ENCODE data around the gene FAM219B.
A peak's percentile ranks its signal among the peaks of the same experiment; 100 is the strongest.

Gene FAM219B

GRCh38 chr15:74950078-74950908 lies 43.6 kb upstream of the FAM219B start:
- H3K4me3 ChIP-seq (ENCODE audit: low read depth, low read length), result no peak overlapping the region
- peak; percentile 81 for DNase-seq (ENCODE audit: low read depth)
- TF ChIP-seq CTCF (IDR thresholded peaks at IDR 0.05; ENCODE audit: low read depth, low read length) (peak; percentile 99), POLR2A (IDR thresholded peaks at IDR 0.05; ENCODE audit: extremely low read depth, insufficient read length) (no peak), MYC (IDR thresholded peaks at IDR 0.05; ENCODE audit: low read depth, low read length) (peak; percentile 23; the same call in 1 of the 2 replicates)
- TF ChIP-seq, protein P1, sequence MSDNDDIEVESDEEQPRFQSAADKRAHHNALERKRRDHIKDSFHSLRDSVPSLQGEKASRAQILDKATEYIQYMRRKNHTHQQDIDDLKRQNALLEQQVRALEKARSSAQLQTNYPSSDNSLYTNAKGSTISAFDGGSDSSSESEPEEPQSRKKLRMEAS (IDR thresholded peaks at IDR 0.05; ENCODE audit: low read depth, low read length), result peak; percentile 38; the same call in 1 of the 2 replicates

DNA sequence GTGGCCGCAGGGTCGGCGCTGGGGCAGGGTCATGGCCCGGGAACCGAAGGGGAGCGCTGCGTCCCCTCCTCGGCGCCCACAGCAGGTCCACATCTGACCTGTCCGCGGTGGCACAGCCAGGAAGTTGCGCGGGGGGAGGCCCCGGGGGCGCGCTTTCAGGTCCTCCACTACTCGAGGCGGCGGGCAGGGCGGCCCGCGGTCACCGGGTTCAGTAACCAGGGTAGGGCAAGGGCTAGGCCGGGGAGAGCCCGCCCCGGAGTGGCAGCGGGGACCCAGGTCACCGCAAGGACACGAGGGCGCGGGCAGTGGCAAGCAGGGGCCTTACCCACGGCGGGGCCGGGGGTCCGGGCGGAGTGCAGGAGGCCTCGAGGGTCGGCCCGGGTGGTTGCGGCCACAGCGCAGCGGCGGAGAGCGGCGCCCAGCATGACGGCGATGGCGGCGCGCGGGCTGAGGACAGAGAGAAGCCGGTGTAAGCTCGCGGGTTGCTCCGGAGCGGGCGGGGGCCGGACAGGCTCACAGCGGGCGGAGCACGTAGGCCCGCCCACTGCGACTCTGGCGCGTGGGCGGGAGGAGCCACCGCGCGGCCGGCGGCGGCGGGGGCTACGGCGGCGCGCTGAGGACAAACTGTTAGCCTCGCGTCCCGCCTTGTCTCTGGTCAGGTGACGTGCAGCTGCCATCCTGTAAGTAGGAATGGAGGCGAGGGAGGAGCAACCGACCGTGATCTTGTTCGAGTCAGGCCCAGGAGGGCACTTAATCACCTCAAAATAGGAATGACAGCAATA lies 31.1 kb upstream of the FAM219B start, which contains the start of gene COX5A:
TSS of gene COX5A (minus strand) at position 484 of the 782 bp plus-strand sequence. CDS start at position 425, 59 bp downstream.
- TF ChIP-seq, protein P1 (IDR thresholded peaks at IDR 0.05; ENCODE audit: low read depth, low read length), result peak; percentile 81
- TF ChIP-seq MYC (IDR thresholded peaks at IDR 0.05; ENCODE audit: low read depth, low read length), result peak; percentile 95
- TF ChIP-seq CTCF (IDR thresholded peaks at IDR 0.05; ENCODE audit: low read depth, low read length), result no peak
- TF ChIP-seq POLR2A (IDR thresholded peaks at IDR 0.05; ENCODE audit: extremely low read depth, insufficient read length), result peak; percentile 88
- H3K4me3 ChIP-seq (ENCODE audit: low read depth, low read length), result peak within 1 kb of the TSS; percentile 83
- DNase-seq (ENCODE audit: low read depth), result peak; percentile 96

GRCh38 chr15:74937272-74937589 lies 30.6 kb upstream of the FAM219B start:
- TF ChIP-seq MYC (IDR thresholded peaks at IDR 0.05; ENCODE audit: low read depth, low read length) (peak; percentile 40; the same call in 1 of the 2 replicates), CTCF (IDR thresholded peaks at IDR 0.05; ENCODE audit: low read depth, low read length) (no peak)
- TF ChIP-seq, protein P1 (IDR thresholded peaks at IDR 0.05; ENCODE audit: low read depth, low read length), result peak; percentile 79
- no peak for DNase-seq (ENCODE audit: low read depth)

GRCh38 chr15:74935193-74935592 lies 28.5 kb upstream of the FAM219B start:
- DNase-seq (ENCODE audit: low read depth), result peak; percentile 41
- H3K4me3 ChIP-seq (ENCODE audit: low read depth, low read length), result peak overlapping the region; percentile 17

More at GRCh38 chr15:74937272-74937589, 30.6 kb upstream of the FAM219B start:
- H3K4me3 ChIP-seq (ENCODE audit: low read depth, low read length), result peak overlapping the region; percentile 83

GRCh38 chr15:74933573-74933972 lies 26.9 kb upstream of the FAM219B start:
- DNase-seq (ENCODE audit: low read depth), result no peak
- TF ChIP-seq, protein P1 (IDR thresholded peaks at IDR 0.05; ENCODE audit: low read depth, low read length), result no peak
- no peak for TF ChIP-seq POLR2A (IDR thresholded peaks at IDR 0.05; ENCODE audit: extremely low read depth, insufficient read length)
- TF ChIP-seq CTCF (IDR thresholded peaks at IDR 0.05; ENCODE audit: low read depth, low read length), result no peak
- TF ChIP-seq MYC (IDR thresholded peaks at IDR 0.05; ENCODE audit: low read depth, low read length), result no peak
- no peak overlapping the region for H3K4me3 ChIP-seq (ENCODE audit: low read depth, low read length)

More at GRCh38 chr15:74935193-74935592, 28.5 kb upstream of the FAM219B start:
- TF ChIP-seq CTCF (IDR thresholded peaks at IDR 0.05; ENCODE audit: low read depth, low read length), result peak; percentile 12
